OCI-LY7 (cell line): ENCODE data around the gene ADGRD1. TPM values are rescaled to one million over a fixed set of nuclear protein-coding genes. Genes with fewer than 3 reads are reported as not detected.

Source experiments
- BruUV-seq: library from RNA; stranded (reverse); fragments of 400-500 nt; replicated peaks from 2 replicates; lab custom pipeline; 2021; lab: Mats Ljungman, UMichigan
- CTCF ChIA-PET: fragments of 300-600 bp; sonication (Branson Sonifier 250); formaldehyde crosslinking; loops from one replicate; lab custom pipeline; 2022; ENCODE audit warnings: antibody characterized with exemption; ENCODE audit not compliant: unreplicated experiment; lab: Charles Lee
- POLR2A ChIA-PET: fragments of 300-600 bp; sonication (Branson Sonifier 250); formaldehyde crosslinking; loops from one replicate; lab custom pipeline; 2022; ENCODE audit warnings: antibody characterized with exemption; lab: Charles Lee
- DNase-seq: peaks from one replicate; pipeline ENCODE4 v3.0.0-alpha.2; 2015; ENCODE audit warnings: low spot score
- H2AFZ ChIP-seq: fragments of 200-600 bp; sonication (generic), shearing (Covaris generic); 2 replicates; pipeline ENCODE4 v1.6.1; 2014; ENCODE audit warnings: mild to moderate bottlenecking, antibody characterized with exemption, low read length, moderate library complexity
- H3K27ac ChIP-seq: fragments of 200-600 bp; sonication (generic); 2 replicates; pipeline ENCODE4 v1.5.1; 2014; ENCODE audit warnings: mixed run types, low read depth, mild to moderate bottlenecking, moderate library complexity, low read length, inconsistent platforms; ENCODE audit not compliant: poor library complexity, severe bottlenecking
- H3K36me3 ChIP-seq: fragments of 200-600 bp; sonication (generic); 2 replicates; pipeline ENCODE4 v1.6.1; 2014; ENCODE audit warnings: mild to moderate bottlenecking, antibody characterized with exemption, low read length, moderate library complexity, mixed read lengths; ENCODE audit not compliant: insufficient read depth
- H3K4me1 ChIP-seq: fragments of 200-600 bp; sonication (generic); 2 replicates; pipeline ENCODE4 v1.5.1; 2014; ENCODE audit warnings: mild to moderate bottlenecking, low read length; ENCODE audit not compliant: insufficient read depth, poor library complexity, severe bottlenecking
- H3K4me2 ChIP-seq: fragments of 200-600 bp; sonication (generic); 2 replicates; pipeline ENCODE4 v1.6.1; 2014; ENCODE audit warnings: mild to moderate bottlenecking, low read length
- H3K4me3 ChIP-seq: fragments of 200-600 bp; sonication (generic); 2 replicates; pipeline ENCODE4 v1.5.1; 2014; ENCODE audit warnings: mild to moderate bottlenecking, low read depth, low read length; ENCODE audit not compliant: poor library complexity, severe bottlenecking
- H3K79me2 ChIP-seq: fragments of 200-600 bp; sonication (generic); 2 replicates; pipeline ENCODE4 v1.6.1; 2016; ENCODE audit warnings: low read depth, mild to moderate bottlenecking, low read length, moderate library complexity, mixed read lengths; ENCODE audit not compliant: insufficient read depth
- H3K9me2 ChIP-seq: fragments of 200-600 bp; sonication (generic); 2 replicates; pipeline ENCODE4 v1.6.1; 2016; ENCODE audit warnings: mild to moderate bottlenecking, low read length, mixed read lengths; ENCODE audit not compliant: insufficient read depth
- H3K9me3 ChIP-seq: fragments of 200-600 bp; sonication (generic); 2 replicates; pipeline ENCODE4 v1.6.1; 2014; ENCODE audit warnings: mild to moderate bottlenecking, mixed run types, low read length, mixed read lengths
- H4K20me1 ChIP-seq: fragments of 200-600 bp; sonication (generic); 2 replicates; pipeline ENCODE4 v1.6.1; 2014; ENCODE audit warnings: mild to moderate bottlenecking, antibody characterized with exemption, low read length, moderate library complexity, mixed read lengths; ENCODE audit not compliant: insufficient read depth
- CTCF ChIP-seq: fragments of 200-600 bp; sonication (generic); conservative IDR thresholded peaks from 2 replicates; pipeline ENCODE4 v1.5.1; 2014; ENCODE audit warnings: mild to moderate bottlenecking, antibody characterized with exemption, low read length, moderate library complexity, mixed read lengths
- EZH2phosphoT487 ChIP-seq: fragments of 200-600 bp; sonication (generic); IDR thresholded peaks from 2 replicates; pipeline ENCODE4 v1.6.1; 2018; ENCODE audit warnings: low read depth, borderline replicate concordance, mild to moderate bottlenecking, mixed run types, antibody characterized with exemption, low read length, moderate library complexity, mixed read lengths
- intact Hi-C: fragments of 100-400 bp; cut with micrococcal nuclease; formaldehyde crosslinking; loops from one replicate; pipeline ENCODE4 v1.10.0; 2022; ENCODE audit not compliant: unreplicated experiment
- total RNA-seq, 2 experiments: library from RNA; depleted of rRNA in 1 of 2; stranded (reverse); fragments of >200 nt in 1 of 2; shearing (Covaris generic) in 1 of 2; gene quantifications; 2 replicates each; pipeline ENCODE4 v1.2.3, GENCODE V29; 2014 to 2022

Gene ADGRD1
- total RNA-seq, 2 experiments from 2014 or later: 1.0 to 1.7 TPM

GRCh38 chr12:130951636-130952035 is 2.1 kb upstream of the ADGRD1 start:
- POLR2A ChIA-PET: no interaction called here
- no TSS peak for BruUV-seq
- H3K4me1 ChIP-seq: peaks cover 11% of the 10 kb centered on the region
- H3K9me3 ChIP-seq: no peaks in the 10 kb centered on the region
- H3K9me2 ChIP-seq: no peaks in the 10 kb centered on the region
- no peak overlapping the region for H3K27ac ChIP-seq
- H3K36me3 ChIP-seq: no peaks in the 10 kb centered on the region
- no peak overlapping the region for H3K4me2 ChIP-seq
- H2AFZ ChIP-seq: no peak overlapping the region
- no peaks in the 10 kb centered on the region for H4K20me1 ChIP-seq
- intact Hi-C loops: no loop called here
- no peak overlapping the region for H3K4me3 ChIP-seq
- CTCF ChIA-PET: no interaction called here
- TF ChIP-seq EZH2phosphoT487 (no peak), CTCF (no peak)
- no peak for DNase-seq
- H3K79me2 ChIP-seq: no peaks in the 10 kb centered on the region

GRCh38 chr12:130952171-130952954 is 1.3 kb upstream of the ADGRD1 start:
- H2AFZ ChIP-seq: no peak overlapping the region
- no peak overlapping the region for H3K4me3 ChIP-seq
- no peaks in the 10 kb centered on the region for H4K20me1 ChIP-seq
- intact Hi-C loops: no loop called here
- ChIA-PET POLR2A (interaction anchor here (1.2 to 1.5 kb wide), 2 partner anchors 18 to 28 kb away, joined by 3 to 6 read pairs; no protein-coding TSS in a partner anchor), CTCF (no interaction called here)
- TF ChIP-seq EZH2phosphoT487 (no peak), CTCF (no peak)
- H3K36me3 ChIP-seq: no peaks in the 10 kb centered on the region
- no peak for DNase-seq
- H3K79me2 ChIP-seq: no peaks in the 10 kb centered on the region
- no peaks in the 10 kb centered on the region for H3K9me2 ChIP-seq
- no peak overlapping the region for H3K4me2 ChIP-seq
- peaks cover 11% of the 10 kb centered on the region for H3K4me1 ChIP-seq
- no peaks in the 10 kb centered on the region for H3K9me3 ChIP-seq
- BruUV-seq: no TSS peak
- H3K27ac ChIP-seq: no peak overlapping the region

- ChIA-PET CTCF (no interaction called here), POLR2A (interaction anchor here (0.9 kb wide), 1 partner anchor 21 kb away, joined by 3 read pairs; no protein-coding TSS in a partner anchor)
- Histone ChIP-seq H3K4me1 (peaks cover 14% of the 10 kb centered on the region), H3K4me2 (no peak overlapping the region), H3K9me2 (no peaks in the 10 kb centered on the region), H4K20me1 (no peaks in the 10 kb centered on the region), H3K4me3 (no peak overlapping the region), H3K79me2 (no peaks in the 10 kb centered on the region), H2AFZ (no peak overlapping the region), H3K9me3 (no peaks in the 10 kb centered on the region), H3K36me3 (no peaks in the 10 kb centered on the region), H3K27ac (no peak overlapping the region)
- DNase-seq: no peak
- TF ChIP-seq CTCF (no peak), EZH2phosphoT487 (no peak)
- intact Hi-C loops: no loop called here
- BruUV-seq: no TSS peak
These were observed 781 bp downstream of the ADGRD1 start for GRCh38 chr12:130954544-130954831.
